MM.1S (cell line): ENCODE measurements around the gene ENGASE.

Source experiments
- EZH2 ChIP-seq: fragments of 300-600 bp; sonication (generic); optimal IDR thresholded peaks from 2 replicates; pipeline ENCODE3; 2017; ENCODE audit warnings: low read depth, mild to moderate bottlenecking, antibody characterized with exemption, low read length, mixed read lengths
- EZH2phosphoT487 ChIP-seq: fragments of 300-600 bp; sonication (generic); IDR thresholded peaks from 2 replicates; pipeline ENCODE4 v1.6.1; 2018; ENCODE audit warnings: antibody characterized with exemption, low read length
- TF ChIP-seq, protein P1 (sequence below): fragments of 300-600 bp; sonication (generic); IDR thresholded peaks from 2 replicates; pipeline ENCODE4 v1.5.1; 2016; ENCODE audit warnings: antibody characterized with exemption, low read length, mixed read lengths

GRCh38 chr17:79075446-79075750 lies 774 bp downstream of the ENGASE start:
- TF ChIP-seq EZH2phosphoT487 (no peak), EZH2 (no peak)
- TF ChIP-seq, protein P1, sequence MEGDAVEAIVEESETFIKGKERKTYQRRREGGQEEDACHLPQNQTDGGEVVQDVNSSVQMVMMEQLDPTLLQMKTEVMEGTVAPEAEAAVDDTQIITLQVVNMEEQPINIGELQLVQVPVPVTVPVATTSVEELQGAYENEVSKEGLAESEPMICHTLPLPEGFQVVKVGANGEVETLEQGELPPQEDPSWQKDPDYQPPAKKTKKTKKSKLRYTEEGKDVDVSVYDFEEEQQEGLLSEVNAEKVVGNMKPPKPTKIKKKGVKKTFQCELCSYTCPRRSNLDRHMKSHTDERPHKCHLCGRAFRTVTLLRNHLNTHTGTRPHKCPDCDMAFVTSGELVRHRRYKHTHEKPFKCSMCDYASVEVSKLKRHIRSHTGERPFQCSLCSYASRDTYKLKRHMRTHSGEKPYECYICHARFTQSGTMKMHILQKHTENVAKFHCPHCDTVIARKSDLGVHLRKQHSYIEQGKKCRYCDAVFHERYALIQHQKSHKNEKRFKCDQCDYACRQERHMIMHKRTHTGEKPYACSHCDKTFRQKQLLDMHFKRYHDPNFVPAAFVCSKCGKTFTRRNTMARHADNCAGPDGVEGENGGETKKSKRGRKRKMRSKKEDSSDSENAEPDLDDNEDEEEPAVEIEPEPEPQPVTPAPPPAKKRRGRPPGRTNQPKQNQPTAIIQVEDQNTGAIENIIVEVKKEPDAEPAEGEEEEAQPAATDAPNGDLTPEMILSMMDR, result no peak
